GM21423 (cell line): ENCODE measurements around the gene BOC.

ENCODE experiments used
- ATAC-seq: cut with Tn5 transposase; IDR thresholded peaks from one replicate; pipeline ENCODE4 v1.9.1; 2021; ENCODE audit warnings: mild to moderate bottlenecking, moderate library complexity; ENCODE audit not compliant: unreplicated experiment

Gene BOC

DNA sequence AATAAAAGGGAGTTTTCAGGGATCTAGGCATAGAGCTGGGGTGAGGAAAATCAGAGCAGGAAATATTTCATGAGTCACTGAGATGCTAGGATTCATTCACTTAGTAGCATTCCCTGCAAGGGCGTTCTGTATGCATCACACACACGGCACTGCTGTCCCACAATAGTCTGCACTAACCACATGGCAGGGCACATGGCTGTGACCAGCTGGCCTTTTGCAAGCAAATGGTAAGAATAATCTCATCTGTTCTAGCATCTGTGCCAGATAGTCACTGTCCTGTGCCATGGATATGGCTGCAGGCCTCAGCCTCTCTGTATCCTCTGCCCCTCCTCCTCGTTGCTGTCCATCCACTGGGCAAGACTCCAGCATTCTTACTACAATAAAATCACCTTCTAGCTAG is 37.8 kb downstream of the BOC start:
- ATAC-seq, result no peak

DNA sequence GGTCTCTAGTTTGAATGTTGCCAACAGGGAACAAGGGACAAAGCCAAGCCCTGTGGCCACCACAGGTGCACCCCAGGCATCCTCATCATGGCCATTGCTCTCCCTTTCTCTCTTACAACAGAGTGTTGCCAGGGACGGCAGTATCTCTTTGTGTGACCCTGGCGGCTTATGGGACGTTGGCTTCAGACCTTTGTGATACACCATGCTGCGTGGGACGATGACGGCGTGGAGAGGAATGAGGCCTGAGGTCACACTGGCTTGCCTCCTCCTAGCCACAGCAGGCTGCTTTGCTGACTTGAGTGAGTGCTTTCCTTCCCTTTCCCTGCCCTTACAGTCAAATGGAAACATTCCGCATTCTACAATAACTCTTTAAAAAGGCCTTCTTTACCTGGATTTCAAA is 38.2 kb downstream of the BOC start:
- ATAC-seq, result no peak

DNA sequence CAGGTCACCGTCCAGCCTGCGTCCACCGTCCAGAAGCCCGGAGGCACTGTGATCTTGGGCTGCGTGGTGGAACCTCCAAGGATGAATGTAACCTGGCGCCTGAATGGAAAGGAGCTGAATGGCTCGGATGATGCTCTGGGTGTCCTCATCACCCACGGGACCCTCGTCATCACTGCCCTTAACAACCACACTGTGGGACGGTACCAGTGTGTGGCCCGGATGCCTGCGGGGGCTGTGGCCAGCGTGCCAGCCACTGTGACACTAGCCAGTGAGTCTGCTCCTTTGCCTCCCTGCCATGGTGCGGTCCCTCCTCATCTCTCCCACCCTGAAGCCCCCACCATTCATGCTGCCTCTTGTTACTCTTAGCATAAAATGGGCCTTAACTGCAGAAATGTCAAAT is 39.2 kb downstream of the BOC start:
- ATAC-seq, result no peak

DNA sequence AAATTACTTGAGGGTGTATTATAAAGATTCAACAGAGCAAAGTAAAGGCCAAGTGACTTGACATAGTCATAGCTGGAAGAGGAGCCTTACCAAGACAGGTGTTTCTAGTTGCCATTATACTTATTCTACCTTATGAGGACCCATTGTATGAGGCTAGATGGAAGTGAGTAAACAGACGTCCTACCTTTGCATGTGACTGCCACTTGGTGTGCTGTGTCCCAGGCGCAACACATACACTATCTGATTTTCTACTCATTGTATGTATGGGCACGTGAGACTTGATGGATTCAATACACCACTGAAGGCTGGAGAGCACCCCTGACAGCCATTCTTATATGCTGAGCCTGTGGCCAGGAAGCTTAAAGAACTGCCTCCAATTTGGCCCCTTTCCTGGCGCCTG is 40.5 kb downstream of the BOC start:
- ATAC-seq, result no peak

DNA sequence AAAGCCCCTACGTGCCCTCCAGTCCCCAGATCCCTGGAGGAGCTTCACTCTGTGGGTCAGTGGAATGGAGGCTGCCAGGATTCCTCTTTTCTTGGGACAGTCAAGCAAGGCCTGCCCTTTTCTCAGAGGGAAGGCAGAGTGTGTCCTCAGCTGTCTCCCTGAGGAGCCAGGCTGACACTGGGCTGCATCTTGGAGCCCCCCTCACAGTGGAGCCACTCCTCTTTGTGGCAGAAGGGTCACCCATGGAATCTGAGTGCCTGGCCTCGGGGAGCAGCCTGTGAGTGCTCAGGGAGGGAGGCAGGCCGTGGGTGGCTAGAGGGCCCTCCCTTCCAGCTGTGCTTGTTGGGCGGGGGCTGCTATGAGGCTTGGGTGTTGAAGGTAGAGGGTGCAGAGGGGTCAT is 41.2 kb downstream of the BOC start:
- no peak for ATAC-seq

DNA sequence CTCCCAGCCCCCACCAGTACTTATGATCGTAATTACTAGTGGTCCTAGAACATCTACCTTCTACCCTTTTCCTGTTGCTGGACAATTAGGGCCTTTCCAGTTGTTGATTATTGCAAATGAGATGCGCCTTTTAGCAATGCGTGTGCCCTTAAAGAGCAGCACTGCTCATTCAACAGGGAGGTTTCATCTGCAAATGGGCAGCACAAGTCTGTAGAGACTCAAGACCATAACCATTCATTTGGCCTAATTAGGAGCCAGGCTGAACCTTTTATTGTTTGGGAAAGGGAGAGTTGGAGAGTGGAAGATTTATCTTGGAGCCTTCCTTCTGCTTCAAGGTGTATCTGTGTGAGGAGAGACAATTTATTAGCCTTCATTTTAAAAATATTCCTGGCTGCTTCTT is 42.3 kb downstream of the BOC start:
- ATAC-seq, result no peak

DNA sequence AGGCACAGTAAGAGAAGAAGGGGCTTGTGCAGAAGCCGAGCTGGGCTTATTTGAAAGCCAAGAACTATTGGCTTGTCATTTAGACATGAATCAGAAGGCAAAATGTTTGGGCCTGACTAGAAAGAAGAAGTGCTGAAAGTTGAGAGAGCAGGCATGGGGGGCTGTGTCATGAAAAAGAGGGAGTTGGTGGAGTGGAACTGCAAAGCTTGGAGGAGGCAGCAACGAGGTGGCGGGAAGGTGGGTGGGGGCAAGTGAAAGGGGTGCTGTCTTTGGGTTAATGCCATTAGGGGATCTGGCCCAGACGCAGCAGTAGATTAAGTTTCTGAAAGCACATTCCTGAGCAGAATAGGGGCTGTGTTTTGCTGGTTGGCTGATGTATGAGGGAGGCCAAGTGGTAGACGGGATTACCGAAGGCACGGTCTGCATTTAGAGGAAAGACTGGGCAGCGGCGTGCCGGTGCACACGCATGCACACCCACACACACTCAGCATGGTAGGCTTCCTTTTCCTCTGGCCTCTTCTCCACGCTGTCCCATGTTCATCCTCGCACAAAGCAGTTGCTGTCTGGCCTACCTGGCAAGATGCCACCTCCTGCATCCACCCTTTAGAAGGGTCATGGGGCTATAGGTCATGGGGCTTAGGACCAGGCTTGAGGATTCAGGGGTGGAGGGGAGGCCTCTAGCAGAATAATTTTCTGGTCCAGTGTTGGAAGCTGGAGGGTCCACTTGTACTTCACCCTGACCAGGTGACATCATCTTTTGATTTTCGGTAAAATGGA is 43.0 kb downstream of the BOC start:
- no peak for ATAC-seq

DNA sequence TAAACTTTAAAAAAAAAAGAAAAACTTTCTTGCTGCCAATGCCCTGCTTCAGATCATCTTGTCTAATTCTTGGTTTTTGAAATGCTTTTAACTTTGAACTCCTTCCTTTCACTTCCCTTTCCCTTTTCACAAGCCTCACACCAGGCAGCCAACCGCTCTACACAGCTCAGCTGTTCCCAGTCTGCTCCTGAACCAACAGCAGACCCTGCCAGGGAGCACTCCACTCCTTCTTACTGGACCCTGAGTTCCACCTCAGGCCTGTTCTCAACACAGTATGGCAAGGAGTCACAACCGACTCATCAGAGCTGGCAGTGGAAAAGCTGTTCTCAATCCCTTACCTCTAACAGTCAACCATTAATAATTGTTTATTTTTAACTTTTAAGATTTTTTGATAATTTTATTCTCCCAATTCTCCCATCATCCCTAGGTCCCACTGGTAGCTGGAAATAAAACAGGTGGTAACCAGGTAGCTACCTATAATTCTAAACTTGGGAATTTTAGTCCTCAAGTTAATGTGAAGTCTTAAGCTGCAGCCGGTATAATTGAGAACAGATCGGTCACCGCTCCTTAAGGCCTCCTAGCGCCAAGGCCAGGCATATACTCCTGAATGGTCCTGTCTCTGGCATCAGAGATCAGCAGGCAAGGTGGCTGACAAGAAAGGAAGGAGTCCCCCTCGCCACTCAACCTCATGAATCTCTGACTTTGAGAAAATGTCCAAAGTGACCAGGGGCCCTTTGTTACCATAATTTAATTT is 43.9 kb downstream of the BOC start:
- ATAC-seq, result no peak

DNA sequence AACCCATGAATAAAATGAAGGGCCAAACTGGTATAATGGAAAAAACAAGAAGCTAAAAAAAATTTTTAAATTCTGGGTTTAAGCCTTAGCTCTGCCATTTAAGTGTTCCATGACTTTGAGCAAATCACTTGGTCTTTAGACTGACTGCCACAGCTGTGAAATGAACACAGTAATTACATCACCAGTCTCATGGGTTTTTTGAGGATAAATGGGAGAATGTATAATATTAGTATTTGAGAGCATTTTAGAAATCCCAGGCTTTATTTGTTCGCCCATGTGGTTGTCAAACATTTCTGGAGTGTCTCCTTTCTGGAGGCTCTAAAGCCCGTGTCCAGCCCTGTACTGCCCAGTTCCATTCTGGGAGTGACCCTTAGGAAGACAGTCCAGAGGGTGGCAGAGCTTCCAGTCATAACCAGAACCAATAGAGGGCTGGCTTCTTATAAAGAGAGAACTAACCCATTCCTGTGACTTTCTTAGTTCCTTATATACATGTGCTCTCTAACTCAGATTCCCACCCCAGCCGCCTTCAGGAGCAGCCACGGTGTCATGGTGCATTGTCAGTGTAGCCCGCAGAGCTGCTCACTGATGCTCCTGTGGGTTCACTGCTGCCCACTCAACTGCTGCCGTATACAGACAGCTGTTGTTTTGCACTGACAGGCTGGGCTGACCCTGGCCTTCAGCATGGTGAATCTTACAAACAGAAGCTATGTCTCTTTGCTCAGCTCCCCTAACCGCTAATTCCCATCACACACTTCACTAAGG is 44.7 kb downstream of the BOC start:
- no peak for ATAC-seq

DNA sequence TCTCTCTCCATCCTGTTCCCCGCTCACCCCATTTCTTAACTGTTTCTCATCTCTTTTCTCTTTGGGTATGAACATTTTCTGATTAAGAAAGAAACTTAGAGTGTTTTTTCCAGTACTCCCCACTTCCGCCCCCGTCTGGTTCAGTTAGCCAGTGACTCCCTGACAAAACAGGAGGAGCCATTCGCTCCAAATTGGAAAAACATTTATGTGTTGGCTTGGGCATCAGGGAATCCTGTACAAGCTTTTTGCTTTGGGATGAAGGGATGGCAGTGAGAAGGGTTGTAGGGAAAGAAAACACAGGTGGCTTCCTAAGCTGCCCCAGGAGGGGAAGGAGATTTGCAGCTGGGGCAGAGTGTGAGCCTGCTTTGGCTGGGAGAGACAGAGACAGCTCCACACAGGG is 47.0 kb downstream of the BOC start:
- ATAC-seq, result no peak

DNA sequence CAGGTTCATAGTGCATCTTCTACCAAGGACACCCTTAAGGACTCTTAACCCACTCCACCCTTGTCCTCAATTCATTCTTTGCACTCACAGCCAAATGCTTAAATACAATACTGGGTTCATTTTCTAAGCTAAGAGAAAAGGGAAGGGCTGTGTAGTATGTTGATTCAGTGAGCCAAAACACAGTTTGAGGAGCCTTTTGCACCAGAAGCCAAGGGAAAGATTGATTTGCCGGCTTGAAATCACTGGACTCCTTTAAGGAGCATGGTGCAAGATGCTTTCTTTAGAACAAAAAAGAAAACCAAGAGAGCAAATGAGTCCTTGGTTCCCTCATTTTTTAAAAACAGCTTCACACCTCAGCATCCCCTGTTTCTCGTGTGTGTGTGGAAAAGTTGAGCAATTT is 47.8 kb downstream of the BOC start:
- ATAC-seq, result no peak

DNA sequence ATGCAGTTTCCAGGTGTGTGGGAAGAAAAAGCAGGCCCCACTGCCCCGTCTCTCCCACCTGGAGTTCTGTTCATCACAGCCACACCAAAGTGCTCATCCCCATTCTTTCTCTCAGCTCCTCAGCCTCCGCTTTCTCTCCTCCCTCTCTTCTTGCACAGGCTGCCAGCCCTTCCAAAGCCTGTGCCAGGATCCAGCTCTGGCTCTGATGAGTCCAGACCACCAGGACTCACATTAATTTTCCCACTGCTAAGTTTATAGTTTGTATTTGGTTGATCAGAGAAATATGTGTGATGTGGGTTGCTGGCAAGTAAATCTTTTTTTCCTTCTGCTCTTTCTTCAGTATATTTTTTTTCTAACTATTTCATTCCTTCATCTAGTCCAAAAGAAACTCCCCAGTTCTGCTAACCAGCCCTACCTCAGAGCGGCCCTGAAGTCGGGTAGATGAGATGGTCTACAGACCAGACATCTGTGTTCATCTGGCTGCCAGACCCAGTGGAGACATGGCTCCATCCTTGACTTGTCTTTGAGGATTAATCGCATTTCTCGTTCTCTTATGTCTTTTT is 49.8 kb downstream of the BOC start:
- no peak for ATAC-seq

DNA sequence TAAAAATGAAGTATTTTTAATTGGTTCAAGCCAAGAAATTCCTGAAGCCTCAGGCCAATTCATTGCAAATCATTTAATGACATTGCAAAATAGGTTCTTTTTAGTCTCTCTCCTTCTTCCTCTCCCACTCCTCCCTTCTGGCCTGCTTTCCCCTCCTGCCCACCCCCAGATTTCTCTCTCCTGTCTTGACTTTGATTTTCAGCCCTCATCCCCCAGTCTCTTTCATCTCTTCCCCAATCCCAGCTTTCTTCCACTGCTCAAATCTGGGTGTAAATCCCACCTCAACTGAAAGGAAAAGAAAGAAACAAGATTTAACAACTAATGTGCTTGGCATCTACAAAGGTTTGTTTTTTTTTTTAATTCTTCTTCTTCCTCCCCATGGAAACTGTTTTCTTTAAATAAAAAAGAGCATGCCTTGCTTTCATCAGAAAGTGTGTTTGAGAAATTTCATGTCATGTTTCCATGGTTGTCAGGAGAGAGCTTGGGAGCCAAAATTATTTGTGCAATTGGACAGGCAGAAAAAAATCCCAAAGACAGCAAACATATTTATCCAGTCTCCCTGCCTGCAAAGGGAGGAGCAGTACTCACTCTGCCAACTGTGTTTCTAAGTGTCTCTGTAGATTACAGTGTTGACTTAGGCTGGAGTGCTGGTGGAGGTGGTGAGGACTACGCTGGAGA is 50.4 kb downstream of the BOC start:
- ATAC-seq, result no peak

DNA sequence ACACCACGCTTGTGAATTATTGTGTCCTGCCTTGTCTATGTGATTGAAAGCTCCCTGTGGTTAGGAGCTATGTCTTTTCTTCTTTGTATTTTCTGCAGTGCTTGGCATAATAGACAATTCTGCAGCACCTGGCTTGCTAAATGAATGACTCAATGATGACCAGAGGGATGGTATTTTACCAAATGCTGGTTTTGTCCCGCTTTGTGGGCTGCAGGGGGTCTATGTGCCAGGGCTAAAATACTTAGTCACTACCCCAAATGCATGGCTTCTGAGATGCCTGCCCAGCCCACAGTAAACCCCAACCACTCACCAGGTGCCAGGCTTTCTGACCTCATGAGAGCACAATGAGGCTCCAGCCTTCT is 50.9 kb downstream of the BOC start:
- ATAC-seq, result no peak

DNA sequence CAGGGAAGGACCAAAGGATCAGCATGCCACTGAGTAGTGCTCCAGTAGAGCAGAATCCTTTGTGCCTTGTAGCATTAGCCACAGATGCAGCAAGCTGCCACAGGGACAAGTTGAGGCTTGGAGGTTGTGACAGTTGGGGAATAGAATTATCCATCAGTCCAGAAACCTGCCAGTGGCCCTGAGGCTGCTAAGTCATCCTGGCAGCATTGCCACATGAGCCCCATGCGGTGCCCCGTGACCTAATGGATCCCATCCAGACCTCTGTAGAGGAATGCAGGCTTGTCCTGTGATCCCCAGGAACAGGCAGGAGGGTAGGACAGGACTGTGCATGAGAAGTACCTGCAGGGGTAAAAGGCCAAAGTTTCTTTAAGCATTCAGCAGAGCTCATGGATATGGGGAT is 51.7 kb downstream of the BOC start:
- ATAC-seq, result no peak

DNA sequence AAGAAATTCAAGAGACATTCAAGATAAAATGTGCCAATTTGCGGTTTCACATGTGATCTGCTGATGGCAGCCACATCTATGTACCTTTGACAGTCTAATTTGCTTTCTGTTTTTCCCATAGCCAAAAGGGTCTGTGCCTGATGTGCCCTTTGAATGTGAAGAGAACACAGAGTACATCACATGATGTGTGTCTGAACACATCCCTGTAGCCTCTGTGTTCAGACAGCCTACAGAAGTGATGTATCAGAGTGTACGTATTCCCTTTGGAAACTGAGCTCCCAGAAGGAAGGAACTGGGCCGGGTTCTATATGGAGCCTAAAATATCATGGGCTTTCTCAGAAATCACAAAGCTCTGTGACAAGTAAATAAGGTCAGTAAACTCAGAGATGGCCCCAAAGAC is 52.4 kb downstream of the BOC start:
- no peak for ATAC-seq

DNA sequence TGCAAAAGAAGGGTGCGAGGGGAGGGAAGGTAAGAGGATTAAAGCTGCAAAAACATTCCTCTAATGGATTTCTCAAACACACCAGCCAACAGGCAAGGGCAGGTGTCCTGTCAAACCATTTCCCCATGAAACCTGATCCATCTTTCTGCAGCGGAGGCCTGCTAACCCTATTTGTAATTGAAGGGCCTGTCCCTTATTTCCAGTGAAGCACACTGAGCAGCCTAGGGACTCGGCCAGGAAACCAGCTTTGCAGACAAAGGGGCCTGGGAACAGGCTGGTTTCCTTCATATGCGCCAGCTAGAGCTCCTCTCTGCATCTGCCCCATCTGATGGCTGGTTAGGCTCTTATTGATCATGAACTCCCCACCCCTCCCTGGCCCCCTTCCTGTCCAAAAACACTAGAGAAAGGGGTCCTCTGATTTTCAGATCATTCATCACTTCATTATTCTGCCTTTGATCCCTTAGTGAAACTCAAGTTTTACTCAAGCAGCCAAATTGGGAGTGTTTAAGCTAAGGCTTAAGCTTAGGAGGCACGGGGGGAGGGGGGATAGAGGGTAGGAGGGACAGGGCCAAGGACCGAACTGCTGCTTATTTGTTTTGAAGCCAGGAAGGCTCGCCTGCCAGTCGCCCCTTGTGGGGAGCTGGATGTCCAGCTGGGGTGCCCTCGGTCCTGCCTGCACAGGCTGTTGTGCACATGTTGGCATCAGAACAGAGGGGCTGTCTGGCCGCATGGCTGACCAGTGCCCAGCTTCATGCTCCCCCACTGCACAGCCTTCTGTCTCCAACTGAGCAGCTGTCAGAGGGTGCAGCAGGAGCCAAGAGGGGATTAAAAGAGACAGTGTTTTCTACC is 53.1 kb downstream of the BOC start:
- no peak for ATAC-seq

DNA sequence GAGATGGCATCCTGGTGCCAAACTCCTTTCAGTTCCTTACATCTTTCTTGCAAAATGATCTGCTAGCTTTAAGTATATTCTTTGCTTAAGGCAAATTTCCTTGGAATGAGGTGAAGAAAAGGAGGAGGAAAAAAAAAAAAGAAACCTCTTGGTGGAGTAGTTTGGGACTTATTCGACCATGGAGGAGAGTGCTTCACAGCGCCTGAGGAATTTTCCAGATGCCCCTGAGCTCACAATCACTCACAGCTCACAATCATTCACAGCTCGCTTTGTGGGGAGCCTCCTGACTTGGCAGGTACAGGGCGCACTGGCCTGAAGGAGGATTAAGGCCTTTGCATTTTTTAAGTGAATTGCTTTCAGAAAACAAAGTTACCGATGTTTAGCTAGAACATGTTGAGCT is 53.9 kb downstream of the BOC start:
- ATAC-seq, result no peak

DNA sequence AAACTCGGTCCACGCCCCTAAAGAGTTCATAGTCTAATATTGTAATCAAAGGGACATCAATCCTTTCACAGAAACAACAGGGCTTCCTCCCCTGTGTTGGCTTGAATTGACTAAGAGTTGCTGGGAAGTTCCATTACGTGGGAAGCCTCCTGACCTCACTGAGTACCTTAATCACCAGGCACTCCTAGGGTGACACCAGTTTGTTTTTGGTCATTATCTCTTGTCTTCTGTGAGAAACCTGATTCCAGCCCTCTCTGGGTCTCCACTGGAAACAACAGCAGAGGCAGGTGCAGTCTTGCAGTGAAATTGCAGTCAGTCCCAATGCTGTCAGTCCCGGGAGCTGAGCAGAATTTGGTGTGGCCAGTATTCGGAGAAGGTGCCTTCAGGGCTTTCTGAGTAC is 55.4 kb downstream of the BOC start:
- ATAC-seq, result no peak

DNA sequence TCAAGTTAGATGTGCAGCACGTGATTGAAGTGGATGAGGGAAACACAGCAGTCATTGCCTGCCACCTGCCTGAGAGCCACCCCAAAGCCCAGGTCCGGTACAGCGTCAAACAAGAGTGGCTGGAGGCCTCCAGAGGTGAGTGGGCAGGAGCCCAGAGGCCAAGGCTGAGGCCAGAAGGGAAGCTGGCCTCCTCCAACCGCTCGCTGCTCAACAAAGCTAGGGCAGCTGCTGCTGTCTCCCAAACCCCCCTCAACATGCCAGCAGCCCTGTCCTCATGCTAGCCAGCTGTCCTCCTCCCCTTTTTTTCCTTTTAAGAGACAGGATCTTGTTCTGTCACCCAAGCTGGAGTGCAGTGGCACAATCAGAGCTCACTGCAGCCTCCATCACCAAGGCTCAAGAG is 57.0 kb downstream of the BOC start:
- no peak for ATAC-seq
